ENCODE results near the gene EEIG1.
A peak's percentile ranks its signal among the peaks of the same experiment; 100 is the strongest.

EEIG1 gene

DNA sequence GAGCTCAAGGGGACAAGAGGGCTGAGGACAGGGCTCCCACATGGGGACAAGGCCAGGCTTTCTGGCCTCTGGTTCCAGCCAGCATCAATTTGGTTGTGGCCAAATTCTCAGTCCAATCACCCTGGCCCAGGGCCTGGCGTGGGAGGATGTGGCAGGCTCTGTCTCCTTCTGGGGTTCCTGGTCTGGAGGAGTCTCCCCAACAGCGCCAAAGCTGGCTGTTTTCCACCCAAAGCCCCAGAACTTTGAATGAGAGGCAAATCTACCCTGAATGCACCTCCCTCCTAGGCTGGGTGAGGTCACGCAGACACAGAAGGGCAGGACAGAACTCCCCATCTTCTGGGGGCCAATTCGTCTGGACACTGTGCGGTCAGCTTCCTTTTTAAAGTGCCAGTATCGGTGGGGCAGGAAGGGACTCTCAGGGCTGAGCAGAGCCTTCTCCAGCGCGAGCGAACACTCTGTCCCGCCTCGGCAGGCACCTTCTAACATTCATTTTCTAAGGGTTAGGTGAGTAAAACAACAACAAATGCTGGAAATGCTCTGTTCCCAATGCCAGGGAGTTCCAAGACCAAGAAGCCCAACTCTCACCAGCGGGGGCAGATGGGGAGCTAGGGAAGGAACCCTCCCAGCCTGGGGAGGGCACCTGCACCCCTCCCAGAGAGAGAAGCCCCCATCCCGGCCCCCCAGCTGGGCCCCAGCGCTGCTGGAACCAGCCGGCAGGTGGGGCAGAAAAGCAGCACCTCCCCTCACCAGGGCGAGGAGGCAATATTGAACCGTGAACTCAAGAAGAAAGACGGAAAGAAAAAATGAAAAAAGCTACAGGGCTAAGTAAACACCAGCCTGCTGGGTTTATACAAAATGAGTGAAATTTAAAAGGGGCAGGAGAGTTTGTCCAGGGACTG lies 39.5 kb downstream of the EEIG1 start:
- no peak for DNase-seq (ENCODE audit: low read depth, low spot score)

DNA sequence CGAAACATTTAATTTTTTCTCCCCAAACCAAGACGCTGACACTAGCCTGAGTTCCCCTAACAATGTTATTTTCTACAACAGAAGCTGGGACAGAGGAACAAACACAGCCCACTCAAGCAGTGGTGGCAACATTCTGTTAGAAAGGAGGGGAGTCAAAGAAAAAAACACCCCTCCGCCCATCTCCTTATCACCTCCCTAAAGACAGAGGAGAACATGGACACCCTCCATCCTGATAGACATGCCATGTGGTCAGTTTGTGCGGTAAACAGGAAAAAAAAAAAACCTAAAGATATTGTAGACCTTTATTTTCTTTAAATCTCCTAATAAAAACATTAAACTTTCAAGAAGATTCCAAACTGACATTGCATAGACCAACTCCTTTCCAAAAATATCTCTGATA lies 40.2 kb downstream of the EEIG1 start:
- DNase-seq (ENCODE audit: low read depth, low spot score): no peak

DNA sequence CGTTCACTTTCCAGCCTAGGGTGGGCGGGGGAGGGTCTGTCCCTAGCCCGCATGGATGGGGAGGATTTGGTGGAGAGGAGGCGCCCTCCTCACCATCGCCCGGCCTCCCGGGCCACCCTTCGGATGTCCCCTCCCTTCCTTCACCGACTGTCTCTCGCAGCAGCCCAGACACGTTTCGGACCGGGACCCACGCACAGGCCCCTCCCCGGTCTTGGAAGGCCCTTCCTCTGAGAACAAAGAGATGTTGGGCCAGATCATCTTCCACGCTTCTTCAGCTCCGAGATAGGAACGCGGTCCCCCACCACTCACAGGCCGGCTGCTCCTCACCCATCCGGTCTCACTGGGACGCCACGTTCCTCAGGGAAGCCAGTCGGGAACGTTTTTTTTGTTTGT lies 42.5 kb downstream of the EEIG1 start:
- no peak for DNase-seq (ENCODE audit: low read depth, low spot score)

DNA sequence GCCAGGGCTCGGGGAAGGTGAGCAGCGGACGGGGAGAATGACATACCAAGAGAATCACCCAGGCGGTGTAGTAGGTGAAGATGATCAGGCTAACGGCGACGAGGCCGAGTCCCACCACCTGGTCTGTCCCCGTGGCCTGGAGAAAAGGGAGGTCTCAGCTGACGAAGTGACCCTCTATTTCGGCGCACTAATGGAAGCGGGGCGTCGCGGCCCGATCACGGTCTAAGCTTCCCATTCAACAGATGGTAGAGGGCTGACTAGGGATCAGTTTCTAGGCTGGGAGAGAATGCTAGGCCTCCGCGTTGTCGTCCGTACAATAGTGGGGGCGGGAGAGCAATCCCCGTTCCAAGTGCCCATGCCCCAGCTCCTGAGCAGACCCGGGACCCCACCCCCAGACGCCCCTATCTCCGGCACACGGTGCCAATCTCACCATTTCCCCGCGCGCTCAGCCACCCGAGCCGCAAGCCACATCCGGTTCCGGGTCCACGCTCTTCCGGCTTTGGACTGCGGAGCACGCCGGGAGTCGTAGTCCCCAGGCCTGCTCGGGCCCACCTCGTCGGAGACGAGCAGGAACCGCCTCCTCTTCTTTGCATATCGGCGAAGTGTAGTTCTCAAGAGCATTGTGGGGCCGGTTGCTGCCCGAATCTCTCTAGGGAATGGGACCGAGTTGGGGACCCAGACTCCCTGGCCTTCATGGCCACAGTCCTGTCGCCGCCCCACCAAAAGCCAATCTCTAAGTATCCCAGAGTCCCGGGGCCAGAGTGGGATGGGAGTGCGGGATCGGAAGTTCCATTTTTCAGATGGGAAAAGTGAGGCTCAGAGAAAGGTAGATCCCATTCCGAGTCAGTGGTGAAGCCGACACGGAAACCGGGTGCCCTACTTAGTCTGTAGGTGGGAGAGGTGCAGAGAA lies 43.1 kb downstream of the EEIG1 start, which contains the start of gene DPM2:
Gene DPM2, minus strand, starts transcription at position 467 of the 910 bp plus-strand sequence. Its CDS starts 34 bp downstream, at position 433.
- peak; percentile 68 for DNase-seq (ENCODE audit: low read depth, low spot score)

DNA sequence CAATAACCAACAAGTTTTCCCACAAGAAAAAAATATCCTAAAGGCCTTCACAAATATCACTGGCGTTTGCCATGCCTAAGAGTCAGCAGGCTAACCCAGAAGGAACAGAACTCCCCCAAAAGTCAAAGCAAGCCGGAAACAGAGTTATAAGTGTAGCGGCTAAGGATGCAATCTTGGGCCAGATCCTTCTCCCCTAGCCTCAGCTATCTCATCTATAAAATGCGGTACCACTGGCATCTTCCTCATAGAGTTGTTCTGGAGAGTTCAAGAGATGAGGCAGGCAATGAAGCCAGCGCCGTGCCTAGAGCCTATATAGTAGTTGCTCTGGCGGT lies 43.8 kb downstream of the EEIG1 start:
- DNase-seq (ENCODE audit: low read depth, low spot score): no peak

DNA sequence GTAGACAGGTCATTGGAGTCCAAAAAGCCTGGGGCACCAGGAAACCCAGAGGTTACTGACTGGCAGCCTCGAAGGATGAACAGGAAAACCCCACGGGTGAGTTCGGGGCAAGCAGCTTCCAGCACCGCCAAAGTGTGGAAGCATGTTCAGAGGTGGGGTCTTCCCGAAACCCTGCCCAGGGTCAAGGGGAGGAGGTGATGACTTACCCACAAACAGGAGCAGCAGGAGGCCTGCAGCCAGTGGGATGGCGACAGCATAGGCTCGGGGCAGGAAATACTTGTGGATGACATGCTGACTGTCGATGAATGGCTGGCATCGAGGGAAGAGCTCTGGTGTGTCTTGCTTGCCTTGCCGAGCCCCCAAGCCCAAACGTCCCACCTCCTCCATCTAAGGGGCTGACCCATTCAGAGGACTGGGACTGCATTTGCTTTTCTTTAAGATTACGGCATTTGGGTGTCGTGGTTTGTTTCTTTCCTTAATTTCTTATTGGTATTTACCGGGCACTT lies 44.4 kb downstream of the EEIG1 start:
- DNase-seq (ENCODE audit: low read depth, low spot score): no peak

DNA sequence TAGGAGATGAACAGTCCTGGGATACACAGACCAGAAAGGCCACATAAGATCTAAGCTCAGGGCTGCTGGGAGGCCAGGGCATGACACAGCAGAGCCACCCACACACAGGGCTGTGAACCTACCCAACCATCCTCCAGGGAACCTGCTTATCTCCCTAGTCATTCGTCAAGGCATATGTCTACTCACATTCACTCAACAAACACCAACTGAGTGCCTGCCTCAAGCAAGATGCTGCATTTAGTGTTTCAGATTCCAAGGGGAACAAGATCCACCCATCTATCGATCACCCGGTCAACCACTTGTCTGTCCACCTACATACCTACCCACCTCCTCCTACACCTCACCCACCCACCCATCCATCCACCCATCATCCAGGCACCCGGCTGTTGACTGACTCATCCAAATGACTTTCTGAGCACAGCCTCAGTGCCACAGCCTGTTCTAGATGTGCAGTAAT lies 45.0 kb downstream of the EEIG1 start:
- DNase-seq (ENCODE audit: low read depth, low spot score): no peak

DNA sequence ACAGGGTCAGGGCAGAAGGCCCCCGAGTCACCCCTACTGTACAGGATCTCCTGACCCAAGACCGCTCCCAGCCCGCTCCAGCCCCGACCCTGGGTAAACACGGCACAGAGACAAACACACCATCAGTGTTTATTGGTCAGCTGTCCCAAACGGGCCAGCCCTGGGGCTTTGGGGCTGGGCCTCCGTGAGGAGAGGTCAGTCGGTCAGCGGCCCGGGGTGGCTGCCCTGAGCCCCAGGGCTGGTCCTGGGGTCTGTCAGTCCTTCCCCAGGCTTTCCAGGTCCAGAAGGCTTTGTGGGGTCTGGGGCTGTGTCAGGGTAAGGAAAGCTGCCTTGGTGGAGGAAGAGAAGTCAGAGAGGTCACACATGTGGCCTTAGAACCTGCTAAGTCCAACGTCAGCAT lies 45.8 kb downstream of the EEIG1 start:
- no peak for DNase-seq (ENCODE audit: low read depth, low spot score)

DNA sequence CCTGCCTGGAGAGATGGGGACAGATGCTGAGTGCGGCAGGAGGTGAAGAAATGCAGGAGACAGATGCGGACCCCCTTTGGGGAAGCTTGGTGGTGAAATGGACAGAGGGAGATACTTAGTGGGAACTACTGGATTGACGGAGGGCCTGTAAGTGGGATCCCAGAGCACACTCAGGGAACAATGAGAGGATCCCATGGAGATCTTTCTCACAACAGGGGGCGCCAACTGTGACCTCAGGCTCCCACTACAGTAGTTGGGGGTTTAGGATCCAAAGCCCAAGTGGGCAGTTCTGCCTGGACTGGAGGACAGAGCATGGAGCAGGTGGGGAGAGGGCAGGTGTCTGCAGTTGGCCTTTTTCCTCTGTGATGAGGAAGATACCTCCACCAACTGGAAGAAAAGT lies 46.5 kb downstream of the EEIG1 start:
- DNase-seq (ENCODE audit: low read depth, low spot score): no peak

DNA sequence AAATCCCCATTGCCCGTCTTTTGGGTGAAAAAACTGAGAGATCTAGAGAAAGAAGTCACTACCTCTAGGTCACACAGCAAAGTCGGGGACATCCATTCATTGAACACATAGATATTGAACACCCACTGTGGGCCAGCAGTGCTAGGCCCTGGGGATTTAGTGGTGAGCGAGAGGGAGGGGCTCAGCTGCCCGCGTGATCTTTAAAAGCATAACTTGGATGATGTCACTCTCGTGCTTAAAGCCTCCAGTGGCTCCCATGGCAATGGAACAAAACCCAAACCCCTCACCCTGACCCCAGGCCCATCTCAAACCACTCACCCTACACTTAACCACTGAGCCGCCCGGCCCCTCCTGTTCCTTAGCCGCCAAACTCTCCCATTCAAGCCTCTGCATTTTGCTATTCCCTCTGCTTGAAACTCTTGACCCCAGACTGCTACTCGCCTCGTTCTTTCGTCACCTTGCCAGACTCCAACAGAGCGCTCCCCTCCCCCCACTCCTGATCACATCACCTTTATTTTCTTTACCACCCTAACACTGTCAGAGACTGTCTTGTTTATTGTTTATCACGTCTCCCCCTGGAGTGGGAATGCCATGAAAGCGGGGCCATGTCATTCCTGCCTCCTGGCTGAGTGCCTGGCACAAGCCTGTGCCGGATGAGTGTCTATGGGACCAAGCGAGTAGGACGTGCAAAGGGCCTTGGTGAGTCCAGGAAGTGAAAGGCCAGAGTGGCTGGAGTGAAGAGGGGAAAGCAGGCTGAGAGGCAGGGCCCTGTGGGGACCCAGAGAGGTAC lies 49.5 kb downstream of the EEIG1 start:
- DNase-seq (ENCODE audit: low read depth, low spot score): peak; percentile 50

Measured in smooth muscle cell of the brain vasculature (primary cell).